Effector CD8-positive, alpha-beta T cell (primary cell): Measurements from ENCODE around the gene MLX.
A peak's percentile ranks its signal among the peaks of the same experiment; 100 is the strongest.
"Not testable (repeated sequence)": the region's sequence is repeated elsewhere in the genome, so short reads cannot be mapped to it uniquely, and the experiment has no call there.

Experiments used
- DNase-seq: peaks from one replicate; lab custom pipeline; 2025; lab: John Stamatoyannopoulos, UW

The MLX gene

DNA sequence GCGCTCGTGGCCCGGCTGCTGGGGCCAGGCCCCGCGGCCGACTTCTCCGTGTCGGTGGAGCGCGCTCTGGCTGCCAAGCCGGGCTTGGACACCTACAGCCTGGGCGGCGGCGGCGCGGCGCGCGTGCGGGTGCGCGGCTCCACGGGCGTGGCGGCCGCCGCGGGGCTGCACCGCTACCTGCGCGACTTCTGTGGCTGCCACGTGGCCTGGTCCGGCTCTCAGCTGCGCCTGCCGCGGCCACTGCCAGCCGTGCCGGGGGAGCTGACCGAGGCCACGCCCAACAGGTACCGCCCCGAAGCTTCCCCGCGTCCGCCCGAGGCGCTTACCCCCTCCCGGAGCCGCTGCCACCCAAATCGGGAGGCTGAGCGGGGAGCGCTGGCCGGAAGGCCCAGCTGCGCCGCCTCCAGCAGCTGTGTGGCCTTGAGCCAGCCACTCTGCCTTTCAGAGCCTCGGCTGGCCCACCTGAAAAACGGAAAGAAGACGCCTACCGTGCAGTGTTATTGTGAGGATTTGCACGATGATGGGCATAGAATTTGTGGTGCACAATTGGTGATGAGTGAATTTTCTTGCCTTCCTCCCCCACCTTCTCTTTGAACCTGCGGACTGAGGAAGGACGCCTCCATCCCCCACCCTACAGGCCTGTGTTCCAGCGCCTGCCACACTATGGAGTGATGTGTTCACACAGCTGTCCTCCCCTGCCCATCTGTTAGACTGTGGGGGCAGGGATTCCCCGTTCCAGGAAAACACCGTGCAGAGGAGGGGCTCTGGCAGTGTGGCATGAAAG lies 30.3 kb upstream of the MLX start:
- peak; percentile 45 for DNase-seq

- DNase-seq, result no peak
Observed at GRCh38 chr17:42537156-42537805, 29.6 kb upstream of the MLX start.

- DNase-seq, result no peak
Observed at GRCh38 chr17:42537826-42538451, 29.0 kb upstream of the MLX start.

- no peak for DNase-seq
Observed at GRCh38 chr17:42538482-42538881, 28.4 kb upstream of the MLX start.

- DNase-seq, result not testable (repeated sequence)
Observed at GRCh38 chr17:42540558-42540957, 26.3 kb upstream of the MLX start.

GRCh38 chr17:42541041-42541833 lies 25.7 kb upstream of the MLX start:
- peak; percentile 30 for DNase-seq

GRCh38 chr17:42543190-42544079 lies 23.5 kb upstream of the MLX start:
- DNase-seq, result no peak

DNA sequence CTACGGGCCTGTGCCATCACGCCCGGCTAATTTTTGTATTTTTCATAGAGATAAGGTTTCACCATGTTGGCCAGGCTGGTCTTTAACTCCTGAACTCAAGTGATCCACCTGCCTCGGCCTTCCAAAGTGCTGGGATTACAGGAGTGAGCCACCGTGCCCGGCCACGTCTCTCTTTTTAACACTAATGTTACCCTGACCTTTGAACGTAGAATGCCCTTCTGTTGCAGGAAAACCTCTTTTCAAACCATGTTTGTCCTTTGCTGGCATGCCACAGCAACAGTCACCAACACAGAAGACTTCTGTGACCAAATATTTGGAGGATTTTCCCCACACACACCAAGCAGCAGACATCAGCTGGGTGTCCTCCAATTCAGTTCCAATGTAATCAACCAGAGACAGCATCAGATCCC lies 22.0 kb upstream of the MLX start:
- DNase-seq, result no peak

- DNase-seq, result not testable (repeated sequence)
Observed at GRCh38 chr17:42545755-42546505, 21.0 kb upstream of the MLX start.

DNA sequence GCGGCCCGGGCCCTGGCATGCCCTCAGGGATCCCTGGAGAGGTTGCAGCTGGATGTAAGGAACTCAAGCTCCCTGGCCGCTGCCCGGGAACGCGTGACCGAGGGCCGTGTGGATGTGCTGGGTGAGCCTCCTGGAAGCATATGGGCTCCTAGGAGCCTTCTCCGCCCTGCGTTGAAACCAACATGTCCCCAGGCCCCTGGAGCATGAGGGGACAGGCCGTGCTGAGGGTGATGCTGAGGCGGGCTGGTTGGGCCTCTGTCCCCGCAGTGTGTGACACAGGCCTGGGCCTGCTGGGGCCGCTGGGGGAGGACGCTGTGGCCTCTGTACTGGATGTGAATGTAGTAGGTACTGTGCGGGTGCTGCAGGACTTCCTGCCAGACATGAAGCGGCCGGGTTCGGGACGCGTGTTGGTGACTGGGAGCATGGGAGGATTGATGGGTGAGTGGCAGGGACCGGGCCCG lies 19.9 kb upstream of the MLX start:
- DNase-seq, result no peak

GRCh38 chr17:42547698-42548069 lies 19.2 kb upstream of the MLX start:
- DNase-seq, result no peak

DNA sequence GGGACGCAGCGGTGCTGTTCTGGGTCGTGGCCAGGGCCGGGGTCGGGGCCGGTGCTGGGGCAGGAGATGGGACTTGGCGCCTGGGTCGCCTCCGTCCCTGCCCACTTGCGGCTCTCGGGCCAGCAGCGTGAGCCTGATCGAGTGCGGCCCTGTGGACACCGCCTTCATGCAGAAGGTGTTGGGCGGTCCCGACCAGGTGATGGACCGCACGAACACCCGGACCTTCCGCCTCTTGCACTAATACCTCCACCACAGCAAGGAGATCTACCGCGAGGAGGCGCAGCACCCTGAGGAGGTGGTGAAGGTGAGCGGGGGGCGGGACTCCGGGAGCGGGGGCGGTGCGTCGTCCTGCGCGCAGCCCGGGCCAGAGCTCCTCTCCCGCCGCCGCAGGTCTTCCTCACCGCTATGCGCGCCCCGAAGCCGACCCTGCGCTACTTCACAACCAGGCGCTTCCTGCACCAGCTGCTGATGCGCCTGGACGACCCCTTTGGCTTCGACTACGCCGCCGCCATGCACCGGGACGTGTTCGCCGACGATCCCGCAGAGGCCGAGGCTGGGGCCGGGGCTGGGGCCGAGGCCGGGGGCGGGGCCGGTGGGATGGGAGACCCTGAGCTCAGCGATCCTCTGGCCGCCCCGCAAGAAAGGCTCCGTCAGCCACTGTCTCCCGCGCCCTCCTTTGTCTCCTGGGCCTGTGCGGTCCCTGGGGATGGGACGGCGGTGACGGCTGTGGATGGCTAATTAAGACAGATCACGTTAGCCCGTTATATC lies 18.6 kb upstream of the MLX start:
- peak; percentile 67 for DNase-seq

DNA sequence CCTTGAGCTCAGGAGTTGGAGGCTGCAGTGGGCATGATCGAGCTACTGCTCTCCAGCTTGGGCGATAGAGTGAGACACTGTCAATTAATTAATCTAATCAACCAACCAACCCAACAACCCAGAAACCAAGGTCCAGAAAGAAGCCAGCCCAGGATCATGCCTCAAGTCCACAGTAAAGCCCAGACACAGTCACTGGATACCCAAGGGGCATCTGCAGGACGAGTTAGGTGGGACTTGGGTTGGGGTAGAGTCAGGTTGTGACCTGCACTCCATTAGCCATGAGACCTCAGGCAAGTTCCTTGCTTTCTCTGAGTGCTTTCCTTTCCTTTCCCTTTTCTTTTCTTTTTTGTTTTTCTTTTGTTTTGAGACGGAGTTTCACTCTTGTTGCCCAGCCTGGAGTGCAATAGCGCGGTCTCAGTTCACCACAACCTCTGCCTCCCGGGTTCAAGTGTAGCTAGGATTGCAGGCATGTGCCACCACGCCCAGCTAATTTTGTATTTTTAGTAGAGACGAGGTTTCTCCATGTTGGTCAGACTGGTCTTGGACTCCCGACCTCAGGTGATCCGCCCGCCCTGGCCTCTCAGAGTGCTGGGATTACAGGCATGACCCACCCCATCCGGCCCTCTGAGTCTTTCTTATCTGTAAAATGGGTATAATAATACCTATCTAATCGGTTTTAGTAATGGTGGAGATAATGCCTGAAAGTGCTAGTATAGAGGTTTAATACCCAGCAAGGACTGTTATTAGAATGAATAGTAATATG lies 17.7 kb upstream of the MLX start:
- DNase-seq, result no peak

- DNase-seq, result not testable (repeated sequence)
Observed at GRCh38 chr17:42552736-42553135, 14.2 kb upstream of the MLX start, which contains the start of gene HSD17B1. Gene HSD17B1 (plus strand): TSS chr17:42552923. CDS start chr17:42552934, 11 bp downstream.

- DNase-seq, result no peak
Observed at GRCh38 chr17:42553161-42553818, 13.6 kb upstream of the MLX start.

DNA sequence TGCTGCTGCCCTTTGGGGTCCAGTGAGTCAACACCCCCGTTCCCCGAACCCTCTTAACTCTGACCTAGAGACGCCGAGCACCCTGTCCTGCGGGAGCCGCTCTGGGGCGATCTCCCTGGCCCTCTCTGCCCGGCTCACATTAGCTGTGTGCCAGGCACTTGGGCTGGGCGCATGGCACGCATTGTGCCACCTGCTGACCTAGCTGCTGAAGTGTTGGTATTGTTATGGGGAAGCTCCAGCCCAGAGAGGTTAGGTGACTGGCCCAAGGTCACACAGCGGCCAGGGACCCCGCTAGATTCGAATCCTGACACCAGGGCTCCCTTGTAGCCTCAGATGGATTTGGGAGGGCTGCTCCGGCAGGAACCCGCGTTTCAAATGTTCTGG lies 13.0 kb upstream of the MLX start:
- no peak for DNase-seq

DNA sequence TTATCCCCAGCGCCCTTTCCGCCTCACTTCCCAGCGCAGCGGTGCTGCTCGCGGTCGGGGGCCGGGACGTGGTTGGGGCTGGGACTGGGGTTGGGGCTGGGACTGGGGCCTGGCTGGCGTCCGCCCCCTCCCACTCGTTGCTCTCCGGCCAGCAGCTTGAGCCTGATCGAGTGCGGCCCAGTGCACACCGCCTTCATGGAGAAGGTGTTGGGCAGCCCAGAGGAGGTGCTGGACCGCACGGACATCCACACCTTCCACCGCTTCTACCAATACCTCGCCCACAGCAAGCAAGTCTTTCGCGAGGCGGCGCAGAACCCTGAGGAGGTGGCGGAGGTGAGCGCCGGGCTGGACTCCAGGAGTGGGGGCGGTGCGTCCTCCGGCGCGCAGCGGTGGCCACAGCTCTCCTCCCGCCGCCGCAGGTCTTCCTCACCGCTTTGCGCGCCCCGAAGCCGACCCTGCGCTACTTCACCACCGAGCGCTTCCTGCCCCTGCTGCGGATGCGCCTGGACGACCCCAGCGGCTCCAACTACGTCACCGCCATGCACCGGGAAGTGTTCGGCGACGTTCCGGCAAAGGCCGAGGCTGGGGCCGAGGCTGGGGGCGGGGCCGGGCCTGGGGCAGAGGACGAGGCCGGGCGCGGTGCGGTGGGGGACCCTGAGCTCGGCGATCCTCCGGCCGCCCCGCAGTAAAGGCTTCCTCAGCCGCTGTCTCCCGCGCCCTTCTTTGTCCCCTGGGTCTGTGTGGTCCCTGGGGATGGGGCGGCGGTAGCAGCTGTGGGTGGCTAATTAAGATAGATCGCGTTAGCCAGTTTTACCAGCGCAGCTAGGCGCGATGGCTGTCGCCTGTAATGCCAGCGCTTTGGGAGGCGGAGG lies 12.4 kb upstream of the MLX start:
- peak; percentile 55 for DNase-seq
